Type B pancreatic cell (in vitro differentiated cells): ENCODE results near the gene GIMAP8. TPM values are rescaled to one million over a fixed set of nuclear protein-coding genes. Genes with fewer than 3 reads are reported as not detected.

Source experiments
- DNase-seq: peaks from one replicate; pipeline ENCODE4 v3.0.0; 2021; ENCODE audit warnings: mixed read lengths; ENCODE audit not compliant: unreplicated experiment; ENCODE audit errors: extremely low spot score
- H3K27ac Mint-ChIP-seq: 2 replicates; pipeline ENCODE4 v1.8.0; 2021; ENCODE audit warnings: mild to moderate bottlenecking, mixed read lengths
- H3K27me3 Mint-ChIP-seq: 2 replicates; pipeline ENCODE4 v1.8.0; 2021; ENCODE audit warnings: mixed read lengths
- H3K36me3 Mint-ChIP-seq: 2 replicates; pipeline ENCODE4 v1.8.0; 2021; ENCODE audit warnings: mixed read lengths
- H3K4me1 Mint-ChIP-seq: one replicate; pipeline ENCODE4 v1.8.0; 2021; ENCODE audit warnings: mixed read lengths; ENCODE audit not compliant: unreplicated experiment
- H3K4me3 Mint-ChIP-seq: 2 replicates; pipeline ENCODE4 v1.8.0; 2021; ENCODE audit warnings: mild to moderate bottlenecking, mixed read lengths
- H3K9me3 Mint-ChIP-seq: 2 replicates; pipeline ENCODE4 v1.8.0; 2021; ENCODE audit warnings: mixed read lengths
- CTCF ChIP-seq: fragments of 200-600 bp; sonication (generic); conservative IDR thresholded peaks from 2 replicates; pipeline ENCODE4 v1.5.0; 2021; ENCODE audit warnings: antibody characterized with exemption, mild to moderate bottlenecking
- total RNA-seq: library from RNA; stranded (reverse); gene quantifications from 2 replicates; pipeline ENCODE4 v1.2.1, GENCODE V29; 2021; ENCODE audit warnings: low replicate concordance

The GIMAP8 gene
- total RNA-seq, 1 donor from 2014 or later: not detected

GRCh38 chr7:150466477-150466876 is 16.0 kb downstream of the GIMAP8 start:
- no peak for TF ChIP-seq CTCF
- H3K4me3 Mint-ChIP-seq: no peak overlapping the region
- H3K9me3 Mint-ChIP-seq: peaks cover 6% of the 10 kb centered on the region
- H3K36me3 Mint-ChIP-seq: no peaks in the 10 kb centered on the region
- H3K27me3 Mint-ChIP-seq: peaks cover 28% of the 10 kb centered on the region
- no peaks in the 10 kb centered on the region for H3K4me1 Mint-ChIP-seq
- H3K27ac Mint-ChIP-seq: no peak overlapping the region
- no peak for DNase-seq

- TF ChIP-seq CTCF: no peak
- no peak overlapping the region for H3K4me3 Mint-ChIP-seq
- peaks cover 31% of the 10 kb centered on the region for H3K27me3 Mint-ChIP-seq
- no peaks in the 10 kb centered on the region for H3K36me3 Mint-ChIP-seq
- no peak overlapping the region for H3K27ac Mint-ChIP-seq
- no peaks in the 10 kb centered on the region for H3K9me3 Mint-ChIP-seq
- DNase-seq: no peak
- no peaks in the 10 kb centered on the region for H3K4me1 Mint-ChIP-seq
Observed at GRCh38 chr7:150468241-150468640, 17.8 kb downstream of the GIMAP8 start.

- H3K27me3 Mint-ChIP-seq: peaks cover 34% of the 10 kb centered on the region
- no peak overlapping the region for H3K27ac Mint-ChIP-seq
- no peak for DNase-seq
- no peak overlapping the region for H3K4me3 Mint-ChIP-seq
- H3K9me3 Mint-ChIP-seq: no peaks in the 10 kb centered on the region
- no peaks in the 10 kb centered on the region for H3K36me3 Mint-ChIP-seq
- H3K4me1 Mint-ChIP-seq: no peaks in the 10 kb centered on the region
- TF ChIP-seq CTCF: no peak
Observed at GRCh38 chr7:150471886-150472285, 21.5 kb downstream of the GIMAP8 start.

- TF ChIP-seq CTCF: no peak
- Mint-ChIP-seq H3K27ac (no peak overlapping the region), H3K4me3 (no peak overlapping the region), H3K27me3 (peaks cover 26% of the 10 kb centered on the region), H3K36me3 (no peaks in the 10 kb centered on the region), H3K4me1 (no peaks in the 10 kb centered on the region), H3K9me3 (no peaks in the 10 kb centered on the region)
- no peak for DNase-seq
Observed at GRCh38 chr7:150473902-150474301, 23.5 kb downstream of the GIMAP8 start.

- Mint-ChIP-seq H3K4me3 (no peak overlapping the region), H3K4me1 (no peaks in the 10 kb centered on the region), H3K36me3 (no peaks in the 10 kb centered on the region), H3K9me3 (no peaks in the 10 kb centered on the region), H3K27ac (no peak overlapping the region), H3K27me3 (peaks cover 21% of the 10 kb centered on the region)
- TF ChIP-seq CTCF: no peak
- no peak for DNase-seq
Observed at GRCh38 chr7:150476285-150476684, 25.9 kb downstream of the GIMAP8 start.
